Measurements from ENCODE around the gene HSPA12A.

The HSPA12A gene

GRCh38 chr10:116743266-116744064, 1.1 kb upstream of the HSPA12A start:
- DNase-seq (ENCODE audit: low read depth in 2 of 2), result no peak

DNA sequence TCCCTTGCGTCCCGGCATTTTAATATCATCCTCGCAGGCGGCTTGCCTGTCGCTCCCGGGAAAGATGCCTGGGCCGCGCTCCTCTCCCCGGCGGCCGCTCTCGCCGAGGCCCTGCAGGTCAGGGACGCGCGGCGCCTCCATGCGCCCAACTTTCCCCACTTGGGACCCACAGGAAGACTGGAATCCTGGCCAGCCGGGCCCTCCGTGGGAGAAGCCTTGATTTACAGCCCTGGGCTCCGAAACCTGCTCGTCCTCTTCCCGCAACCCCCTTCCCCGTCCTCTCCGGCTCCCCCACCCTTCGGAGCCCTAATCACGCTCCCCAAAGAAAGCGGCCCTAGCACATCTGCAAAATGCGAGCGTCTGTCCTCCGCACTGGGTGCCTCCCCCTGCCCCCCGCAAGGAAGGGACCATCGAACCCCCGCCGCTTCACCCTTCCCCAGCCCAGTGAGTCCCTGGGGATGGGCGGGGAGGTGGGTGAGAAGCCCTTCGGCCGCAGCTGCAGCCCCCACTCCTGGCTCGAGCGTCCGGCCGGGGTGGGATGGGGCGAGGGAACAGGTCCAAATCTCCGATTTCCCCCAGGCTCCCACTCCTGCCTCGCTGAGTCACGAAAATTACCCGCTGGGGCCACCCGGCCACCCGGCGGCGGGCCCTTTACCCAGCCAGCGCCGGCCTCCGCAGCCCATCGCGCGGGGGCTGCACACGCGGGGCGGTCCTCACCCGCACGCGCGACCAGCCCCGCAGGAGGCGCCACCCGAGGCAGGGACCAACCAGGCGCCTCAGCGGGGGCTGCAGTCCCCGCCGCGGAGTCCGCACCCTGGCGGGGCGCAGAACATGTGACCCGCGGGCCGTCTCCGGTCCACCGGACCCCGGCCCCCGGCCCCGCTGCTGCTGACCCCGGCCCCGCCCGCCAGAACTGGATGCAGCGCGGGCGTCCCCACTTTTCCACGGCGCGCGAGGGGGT, 695 bp downstream of the HSPA12A start:
- DNase-seq (ENCODE audit: low read depth in 2 of 2), result no peak

DNA sequence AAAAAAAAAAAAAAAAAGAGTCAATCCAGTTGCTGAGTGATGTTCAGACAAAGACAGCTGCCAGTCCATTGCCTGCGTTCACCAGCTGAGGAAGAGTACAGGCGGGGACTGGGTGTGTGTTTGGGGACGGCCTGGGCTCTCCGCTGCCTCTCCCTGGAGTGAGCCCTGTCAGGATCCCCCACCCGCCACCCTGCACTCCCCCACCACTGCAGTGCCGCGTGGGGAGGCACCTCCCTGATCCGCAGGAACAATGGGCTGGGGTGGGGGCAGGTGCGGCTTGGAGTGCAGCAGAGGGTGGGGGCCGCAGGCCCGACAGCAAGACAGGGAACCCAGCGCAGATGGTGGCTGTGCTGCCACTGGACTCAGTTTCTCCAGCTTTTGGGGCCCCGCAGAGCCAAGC, 1.4 kb downstream of the HSPA12A start:
- DNase-seq (ENCODE audit: low read depth in 2 of 2), result no peak

DNA sequence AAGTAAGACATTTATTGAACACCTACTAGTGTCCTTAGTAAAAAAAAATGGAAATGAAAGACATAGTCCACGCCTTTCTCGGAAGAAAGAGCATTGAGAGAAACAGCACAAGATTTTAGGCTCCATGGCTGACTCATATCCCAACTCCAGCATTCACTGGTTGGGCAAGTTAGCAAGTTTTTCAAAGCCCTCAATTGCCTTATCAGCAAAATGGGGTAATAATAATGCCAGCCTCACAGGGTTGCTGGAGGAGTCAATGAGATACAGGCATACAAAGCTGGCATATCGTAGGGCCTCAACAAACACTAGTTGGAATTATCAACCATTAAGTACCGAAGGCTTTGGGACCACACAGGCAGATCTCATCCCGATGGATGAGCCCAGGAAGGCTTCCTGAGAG, 4.0 kb downstream of the HSPA12A start:
- DNase-seq (ENCODE audit: low read depth in 2 of 2), result no peak

DNA sequence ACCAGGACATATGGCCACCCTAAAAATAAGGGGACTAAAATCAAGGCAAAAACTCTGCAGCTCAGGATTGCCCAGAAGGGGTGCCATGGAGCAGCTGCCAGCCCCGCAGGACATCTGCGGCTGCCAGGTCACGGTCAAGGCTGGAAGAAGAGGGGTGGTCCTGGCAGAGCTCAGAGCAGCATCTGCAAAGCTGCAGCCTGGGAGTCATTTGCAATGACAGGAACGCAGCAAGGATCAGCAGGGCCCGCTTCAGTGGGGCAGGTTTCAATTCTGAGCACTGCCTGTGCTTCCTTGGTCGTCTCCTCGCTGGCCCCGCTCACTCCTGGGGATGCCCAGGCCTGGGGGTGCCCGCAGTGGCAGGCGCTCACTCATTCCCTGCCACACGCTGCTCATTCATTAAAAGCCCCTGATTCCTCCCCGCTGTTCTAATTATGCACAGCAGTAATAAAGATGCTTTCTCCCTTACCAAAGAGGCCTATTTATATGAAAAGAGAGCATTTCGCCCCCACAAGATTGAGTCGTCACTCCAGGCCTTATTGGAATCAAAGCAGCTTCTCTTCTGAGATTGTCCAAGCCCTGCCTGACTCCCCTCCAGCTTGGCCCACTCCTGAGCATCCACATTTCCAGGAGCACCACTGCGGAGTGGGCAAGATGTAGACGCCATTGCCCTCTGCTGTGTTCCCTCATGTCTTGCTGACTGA, 4.6 kb downstream of the HSPA12A start:
- DNase-seq (ENCODE audit: low read depth in 2 of 2), result no peak

DNA sequence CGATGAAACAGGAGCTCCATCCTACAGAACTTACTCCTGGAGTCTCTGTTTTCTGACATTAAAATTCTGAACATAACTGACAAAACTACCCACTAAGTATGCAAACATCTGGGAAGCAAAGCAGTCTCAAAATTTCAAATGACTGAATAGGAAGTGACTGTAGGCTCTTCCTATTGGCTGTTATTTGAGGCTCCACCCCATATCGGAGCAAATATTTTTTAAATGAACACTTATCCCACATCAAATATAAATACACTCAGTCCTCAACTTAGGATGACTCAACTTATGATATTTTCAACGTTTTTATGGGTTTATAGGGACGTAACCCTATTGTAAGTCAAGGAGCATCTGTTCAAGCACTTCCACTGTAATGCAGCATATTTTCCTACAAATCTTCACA, 8.8 kb downstream of the HSPA12A start:
- no peak for DNase-seq (ENCODE audit: low read depth in 2 of 2)

GRCh38 chr10:116732573-116732972, 9.8 kb downstream of the HSPA12A start:
- no peak for DNase-seq (ENCODE audit: low read depth in 2 of 2)

- no peak for DNase-seq (ENCODE audit: low read depth in 2 of 2)
Observed at GRCh38 chr10:116730464-116731260, 11.7 kb downstream of the HSPA12A start.

- DNase-seq (ENCODE audit: low read depth in 2 of 2), result no peak
Observed at GRCh38 chr10:116729243-116729642, 13.1 kb downstream of the HSPA12A start.

DNA sequence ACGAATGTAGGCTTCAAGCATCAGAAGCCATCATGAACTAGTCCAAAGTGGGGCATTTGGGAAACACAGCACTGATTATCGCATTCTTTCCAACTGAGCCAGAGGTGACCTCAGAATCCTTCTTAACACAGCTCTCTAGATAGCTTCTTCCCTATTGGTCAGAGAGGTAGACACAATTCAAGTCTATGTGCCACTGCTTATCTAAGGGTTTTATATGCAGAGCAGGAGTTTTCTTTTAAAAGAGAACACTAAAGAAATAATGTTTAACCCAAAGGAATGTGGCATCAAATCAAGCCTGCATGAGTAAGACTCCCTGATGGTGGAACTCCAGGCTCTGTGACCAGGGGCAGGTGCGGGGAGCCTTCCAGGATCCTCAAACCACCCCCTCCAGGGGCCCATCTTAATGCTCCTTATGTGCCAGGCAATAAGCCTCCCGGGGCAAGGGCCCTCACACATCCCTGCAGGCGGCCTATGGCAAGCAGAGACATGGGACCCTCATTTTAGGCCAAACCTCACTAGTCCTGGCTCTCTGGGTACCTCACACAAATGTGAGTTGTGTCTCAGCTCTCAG, 13.8 kb downstream of the HSPA12A start:
- DNase-seq (ENCODE audit: low read depth in 2 of 2), result no peak

DNA sequence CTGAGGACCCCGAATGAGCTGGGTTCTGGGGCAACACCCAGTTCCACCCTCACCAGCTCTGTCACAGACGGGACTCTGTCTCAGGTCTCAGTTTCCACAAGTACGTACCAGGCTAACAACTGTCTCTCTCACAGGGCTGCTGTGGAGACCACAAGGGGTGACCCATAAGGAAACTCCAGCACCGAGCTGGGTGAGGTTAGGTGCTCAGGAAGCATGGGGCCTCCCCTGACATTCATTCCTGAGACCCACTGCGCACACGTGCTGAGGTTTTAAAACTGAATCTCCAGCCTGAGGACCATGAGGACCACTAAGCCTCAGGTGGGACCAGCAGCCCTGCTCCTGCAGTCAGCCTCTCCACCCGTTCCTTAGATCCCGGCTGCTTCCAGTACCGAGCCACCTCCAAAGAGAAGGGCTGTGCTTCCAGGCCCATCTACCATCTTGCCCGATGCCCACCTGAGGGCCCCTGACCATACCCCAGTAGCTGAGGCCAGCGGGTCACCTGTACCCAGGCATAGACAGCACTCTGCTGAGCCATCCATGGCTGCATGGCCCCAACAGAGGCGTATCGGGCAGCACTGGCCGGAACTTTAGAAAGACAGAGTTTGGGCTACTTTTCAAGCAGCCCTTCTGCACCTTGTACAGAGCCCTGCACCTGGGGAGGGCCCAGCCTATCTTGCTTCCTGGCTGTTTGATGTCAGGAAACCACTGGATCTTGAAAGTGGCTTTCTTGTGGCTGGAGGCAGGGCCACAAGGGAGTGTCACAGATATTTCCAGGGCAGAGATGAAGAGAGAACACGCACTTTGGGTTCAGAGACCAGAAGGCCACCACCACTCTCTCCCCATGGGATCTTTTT, 18.7 kb downstream of the HSPA12A start:
- no peak for DNase-seq (ENCODE audit: low read depth in 2 of 2)

DNA sequence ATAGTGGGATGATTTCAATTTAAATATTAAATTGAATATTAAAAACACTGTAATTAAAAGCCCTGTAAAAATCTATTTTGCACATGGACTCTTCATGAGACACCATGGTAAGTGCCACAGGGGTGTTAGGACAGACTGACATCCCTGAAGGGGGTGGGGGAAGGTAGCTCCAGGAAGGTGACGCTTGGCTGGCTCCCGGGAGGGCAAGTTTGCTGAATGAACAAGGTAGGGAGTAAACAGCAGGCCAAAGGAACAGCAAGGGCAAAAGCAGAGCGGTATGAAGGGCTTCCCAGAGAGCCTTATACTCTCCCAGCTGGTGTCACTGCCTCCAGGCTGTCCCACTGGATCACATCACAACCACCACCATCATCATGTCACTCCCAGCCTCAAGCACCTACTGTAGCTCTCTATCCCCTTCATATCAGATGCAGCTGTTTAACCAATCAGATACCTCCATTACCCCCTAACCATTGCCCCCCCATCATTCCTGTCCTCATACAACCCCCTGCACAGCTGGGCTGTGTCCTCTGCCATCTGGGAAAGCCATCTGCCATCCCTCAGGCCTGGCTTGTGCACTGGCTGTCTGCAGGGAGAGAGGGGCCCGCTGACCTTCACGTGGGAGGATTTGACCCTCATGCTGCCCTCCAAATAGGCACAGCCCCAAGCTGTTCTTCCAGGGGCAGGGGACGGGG, 19.5 kb downstream of the HSPA12A start:
- DNase-seq (ENCODE audit: low read depth in 2 of 2), result no peak

DNA sequence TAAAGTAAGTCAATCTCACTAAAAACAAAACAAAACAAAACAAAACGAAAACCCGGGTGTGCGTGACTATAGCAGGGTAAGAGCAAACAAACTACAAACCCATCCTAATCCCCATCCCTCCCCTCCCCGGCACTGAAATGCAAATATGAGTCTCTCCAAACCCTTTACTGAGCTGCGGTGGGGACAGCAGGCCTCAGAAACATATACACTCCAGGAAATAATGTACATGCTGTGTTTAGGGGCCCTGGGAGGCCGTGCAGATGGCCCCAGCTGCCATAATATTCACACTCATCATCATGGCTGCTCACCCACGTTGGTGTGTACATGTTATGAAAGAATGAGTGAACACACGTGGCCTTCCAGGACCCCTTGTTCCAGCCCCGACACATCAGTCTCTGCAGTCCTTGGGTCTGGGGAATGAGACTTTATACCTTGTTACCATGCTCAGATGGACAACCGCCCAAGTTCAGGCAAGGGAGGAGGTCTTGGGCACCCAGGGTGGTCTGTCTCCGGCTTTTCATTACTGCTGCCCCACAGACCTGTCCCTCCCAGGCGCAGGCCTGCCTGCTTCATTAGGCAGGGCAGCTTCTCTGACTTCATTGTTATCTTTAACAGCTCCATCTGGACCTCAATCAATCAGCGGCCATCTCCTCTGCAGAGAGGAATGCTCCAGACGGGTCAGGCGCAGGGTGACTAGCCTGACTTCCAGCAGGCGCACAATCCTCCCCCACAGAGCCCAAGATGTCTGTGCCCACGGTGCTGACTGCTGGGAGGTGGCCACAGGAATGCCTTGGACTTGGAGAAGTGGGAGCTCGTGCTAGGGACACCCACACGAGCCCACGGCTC, 20.6 kb downstream of the HSPA12A start:
- DNase-seq (ENCODE audit: low read depth in 2 of 2), result no peak

- DNase-seq (ENCODE audit: low read depth in 2 of 2), result no peak
Observed at GRCh38 chr10:116720668-116721546, 21.5 kb downstream of the HSPA12A start.

DNA sequence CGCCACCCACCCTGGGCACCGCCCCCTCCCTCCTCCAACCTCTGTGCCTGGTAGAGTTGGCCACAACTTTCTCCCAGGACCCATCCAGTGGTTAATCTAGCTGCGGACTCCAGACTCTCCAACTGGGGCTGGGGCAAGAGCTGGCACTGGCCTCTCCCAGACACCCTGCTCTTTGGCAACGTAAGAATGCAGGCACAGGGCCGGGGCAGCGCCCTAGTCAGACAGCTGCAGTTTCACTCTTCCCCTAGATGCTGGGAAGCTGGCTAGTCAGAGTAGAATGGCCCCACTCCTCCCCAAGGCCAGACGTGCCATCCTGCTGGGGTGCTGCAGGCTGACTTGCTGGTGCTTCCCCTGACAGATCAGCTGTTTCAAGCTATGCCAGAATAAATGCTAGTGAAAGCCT, 22.1 kb downstream of the HSPA12A start:
- no peak for DNase-seq (ENCODE audit: low read depth in 2 of 2)

GRCh38 chr10:116719804-116720203, 22.6 kb downstream of the HSPA12A start:
- no peak for DNase-seq (ENCODE audit: low read depth in 2 of 2)

GRCh38 chr10:116718058-116718457, 24.3 kb downstream of the HSPA12A start:
- DNase-seq (ENCODE audit: low read depth in 2 of 2), result no peak

DNA sequence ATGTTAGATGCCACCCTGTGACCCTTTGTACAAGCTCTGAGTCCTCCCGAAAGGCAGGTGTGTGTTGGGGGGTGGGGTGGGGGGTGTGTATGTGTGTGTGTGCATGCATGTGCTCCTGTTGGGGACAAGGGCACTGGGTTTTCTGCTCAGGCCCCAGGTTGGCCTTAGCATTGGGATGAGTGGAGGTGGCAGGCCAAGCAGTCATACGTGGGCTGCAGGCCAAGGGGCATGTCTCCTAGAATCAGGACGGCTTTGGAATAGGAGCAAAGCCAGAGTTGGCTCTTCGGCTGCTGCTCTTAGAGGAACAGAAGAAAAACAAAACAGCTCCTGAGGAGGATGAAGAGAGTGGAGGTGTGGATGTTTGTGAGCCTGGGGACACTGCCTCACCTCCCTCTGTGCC, 26.0 kb downstream of the HSPA12A start:
- DNase-seq (ENCODE audit: low read depth in 2 of 2), result no peak

Data from activated CD8-positive, alpha-beta memory T cell treated with anti-CD3 and anti-CD28 coated beads for 4 hours (primary cell).